Coronary artery (tissue), 2 donors: ENCODE results near the gene TAMALIN.

ENCODE experiments used
- DNase-seq: peaks from one replicate; pipeline ENCODE4 v3.0.0-alpha.2; 2017; ENCODE audit warnings: low spot score
- H3K27ac ChIP-seq, 2 donors: fragments of 200-600 bp; sonication (generic); one replicate each; pipeline ENCODE4 v1.5.1; 2016 to 2019
- H3K4me3 ChIP-seq: fragments of 200-600 bp; sonication (generic); 2 replicates; pipeline ENCODE4 v1.5.1; 2016; ENCODE audit warnings: mild to moderate bottlenecking, moderate library complexity
- CTCF ChIP-seq: fragments of 200-600 bp; sonication (generic); IDR thresholded peaks from one replicate; pipeline ENCODE4 v1.5.1; 2019; ENCODE audit warnings: antibody characterized with exemption

Gene TAMALIN

DNA sequence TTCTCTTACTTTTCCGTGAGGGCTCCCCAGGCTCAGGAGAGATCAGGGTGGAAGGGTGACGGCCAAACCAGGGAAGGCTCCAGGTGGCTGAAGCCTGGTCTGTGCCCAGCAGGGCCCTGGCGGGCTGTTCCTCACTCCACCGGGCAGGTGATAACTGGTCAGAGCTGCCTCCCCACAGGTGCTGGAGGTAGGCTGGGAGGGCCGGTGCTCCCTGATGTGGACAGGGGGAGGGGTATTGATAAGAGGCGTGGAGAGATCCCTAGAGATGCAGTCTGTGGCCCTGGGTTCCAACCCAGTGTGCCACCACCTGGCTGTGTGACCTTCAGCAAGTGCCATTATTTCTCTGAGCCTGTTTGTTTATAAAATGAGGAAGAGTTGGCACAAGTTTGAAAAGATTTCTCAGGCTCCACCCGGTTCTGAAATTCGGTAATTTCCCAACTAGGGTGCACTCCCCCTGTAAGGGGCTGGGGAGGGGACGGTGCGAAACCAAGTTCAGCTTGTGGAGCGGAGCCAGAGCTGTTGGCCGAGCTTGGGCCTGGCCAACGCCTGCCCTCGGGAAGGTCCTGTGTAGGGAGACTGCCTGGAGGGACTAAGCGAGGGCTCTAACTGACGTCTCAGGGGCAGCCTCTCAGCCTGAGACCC, 43.5 kb downstream of the TAMALIN start:
- TF ChIP-seq CTCF, result no peak
- H3K4me3 ChIP-seq, result peak overlapping the region; percentile 79
- peak; percentile 91 for DNase-seq
- peak overlapping the region; percentile 94 to 99 for H3K27ac ChIP-seq

GRCh38 chr12:52050758-52051541, 44.2 kb downstream of the TAMALIN start, which contains the start of gene NR4A1:
NR4A1 (plus strand) TSS chr12:52051442; CDS start chr12:52054329, 2,887 bp downstream.
- peak; percentile 99 for DNase-seq
- TF ChIP-seq CTCF, result no peak
- Histone ChIP-seq H3K27ac (peak within 1 kb of the TSS; percentile 94 to 99), H3K4me3 (peak within 1 kb of the TSS; percentile 79)

DNA sequence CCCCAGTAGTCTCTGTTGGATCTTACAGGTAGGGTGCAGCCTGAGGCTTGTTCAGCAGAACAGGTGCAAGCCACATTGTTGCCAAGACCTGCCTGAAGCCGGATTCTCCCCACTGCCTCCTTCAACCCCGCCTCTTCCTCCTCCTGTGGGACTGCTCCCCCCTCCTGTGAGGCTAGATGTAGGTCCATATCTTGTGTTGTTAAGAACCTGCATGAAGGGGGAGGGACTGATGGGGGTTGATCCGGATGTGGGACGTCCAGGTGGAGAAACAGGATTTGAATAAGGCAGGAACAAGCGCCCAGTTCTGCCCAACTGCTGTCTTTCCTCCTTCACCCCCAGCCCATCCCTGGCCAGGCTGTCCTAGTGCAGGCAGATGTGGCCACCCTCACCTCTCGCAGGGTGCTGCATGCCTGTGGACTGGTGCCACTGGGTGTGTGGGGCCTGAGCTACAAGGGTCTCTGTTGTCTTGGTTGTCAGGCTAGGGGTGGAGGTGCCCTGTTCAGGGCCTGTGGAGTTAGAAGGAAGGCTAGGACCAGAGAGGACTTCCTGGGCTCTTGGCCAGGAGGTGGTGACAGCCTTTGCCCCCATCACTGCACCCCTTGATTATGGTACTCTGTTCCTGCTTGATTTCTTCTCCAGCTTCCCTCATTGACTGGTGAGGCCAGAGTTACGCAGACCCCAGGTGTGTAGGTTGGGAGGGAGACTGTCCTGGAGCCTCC, 45.9 kb downstream of the TAMALIN start:
- TF ChIP-seq CTCF, result no peak
- DNase-seq, result peak; percentile 79
- peak overlapping the region; percentile 94 to 99 for H3K27ac ChIP-seq

GRCh38 chr12:52053536-52054209, 46.9 kb downstream of the TAMALIN start:
- peak; percentile 87 for DNase-seq
- TF ChIP-seq CTCF, result no peak
- Histone ChIP-seq H3K27ac (peak overlapping the region; percentile 94 to 99), H3K4me3 (peak overlapping the region; percentile 79)

More for the DNA sequence above, 45.9 kb downstream of the TAMALIN start:
- peak overlapping the region; percentile 79 for H3K4me3 ChIP-seq

DNA sequence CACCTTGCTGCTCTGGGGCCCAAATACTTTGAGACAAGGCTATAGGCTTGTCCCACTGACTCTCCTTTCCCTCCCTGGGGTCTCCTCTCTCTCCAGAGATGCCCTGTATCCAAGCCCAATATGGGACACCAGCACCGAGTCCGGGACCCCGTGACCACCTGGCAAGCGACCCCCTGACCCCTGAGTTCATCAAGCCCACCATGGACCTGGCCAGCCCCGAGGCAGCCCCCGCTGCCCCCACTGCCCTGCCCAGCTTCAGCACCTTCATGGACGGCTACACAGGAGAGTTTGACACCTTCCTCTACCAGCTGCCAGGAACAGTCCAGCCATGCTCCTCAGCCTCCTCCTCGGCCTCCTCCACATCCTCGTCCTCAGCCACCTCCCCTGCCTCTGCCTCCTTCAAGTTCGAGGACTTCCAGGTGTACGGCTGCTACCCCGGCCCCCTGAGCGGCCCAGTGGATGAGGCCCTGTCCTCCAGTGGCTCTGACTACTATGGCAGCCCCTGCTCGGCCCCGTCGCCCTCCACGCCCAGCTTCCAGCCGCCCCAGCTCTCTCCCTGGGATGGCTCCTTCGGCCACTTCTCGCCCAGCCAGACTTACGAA, 47.6 kb downstream of the TAMALIN start:
- no peak for TF ChIP-seq CTCF
- Histone ChIP-seq H3K4me3 (peak overlapping the region; percentile 79), H3K27ac (peak overlapping the region; percentile 94 to 99)
- peak; percentile 85 for DNase-seq
